ENCODE data around the gene OR6K2.
"Not testable (repeated sequence)": the region's sequence is repeated elsewhere in the genome, so short reads cannot be mapped to it uniquely, and the experiment has no call there.

OR6K2 gene

GRCh38 chr1:158700552-158700951, at the start of gene OR6K2:
Gene OR6K2 (minus strand): TSS chr1:158700652. CDS start chr1:158700652, 0 bp downstream.
- DNase-seq = no peak

GRCh38 chr1:158735848-158736247, 35.4 kb upstream of the OR6K2 start:
- DNase-seq = no peak

GRCh38 chr1:158732524-158732923, 32.1 kb upstream of the OR6K2 start:
- no peak for DNase-seq

GRCh38 chr1:158731707-158732106, 31.3 kb upstream of the OR6K2 start:
- DNase-seq = no peak

- DNase-seq = no peak
These were observed 30.0 kb upstream of the OR6K2 start for GRCh38 chr1:158730453-158730852.

- DNase-seq = no peak
These were observed 28.2 kb upstream of the OR6K2 start for GRCh38 chr1:158728510-158729225.

GRCh38 chr1:158724442-158724841, 24.0 kb upstream of the OR6K2 start:
- no peak for DNase-seq

- no peak for DNase-seq
These were observed 20.2 kb upstream of the OR6K2 start, which contains the start of gene OR6K3 for GRCh38 chr1:158720620-158721019. Gene OR6K3 (minus strand): TSS chr1:158720720. CDS start chr1:158718115, 2,605 bp downstream.

- DNase-seq = no peak
These were observed 19.2 kb upstream of the OR6K2 start for GRCh38 chr1:158719664-158720063.

- DNase-seq = no peak
These were observed 16.9 kb upstream of the OR6K2 start for GRCh38 chr1:158717344-158717743.

GRCh38 chr1:158716335-158716734, 15.9 kb upstream of the OR6K2 start:
- no peak for DNase-seq

- no peak for DNase-seq
These were observed 14.3 kb upstream of the OR6K2 start for GRCh38 chr1:158714754-158715153.

GRCh38 chr1:158711098-158711497, 10.6 kb upstream of the OR6K2 start:
- no peak for DNase-seq

GRCh38 chr1:158706096-158706495, 5.6 kb upstream of the OR6K2 start:
- no peak for DNase-seq

GRCh38 chr1:158694596-158694995, 5.9 kb downstream of the OR6K2 start:
- no peak for DNase-seq

- DNase-seq = no peak
These were observed 8.1 kb downstream of the OR6K2 start for GRCh38 chr1:158692356-158692755.

GRCh38 chr1:158691907-158692306, 8.5 kb downstream of the OR6K2 start:
- DNase-seq = no peak

GRCh38 chr1:158691149-158691548, 9.3 kb downstream of the OR6K2 start:
- DNase-seq = not testable (repeated sequence)

- no peak for DNase-seq
These were observed 10.6 kb downstream of the OR6K2 start for GRCh38 chr1:158689875-158690274.

- DNase-seq = no peak
These were observed 11.3 kb downstream of the OR6K2 start for GRCh38 chr1:158689110-158689509.

GRCh38 chr1:158688343-158688742, 12.1 kb downstream of the OR6K2 start:
- not testable (repeated sequence) for DNase-seq

- DNase-seq = no peak
These were observed 13.4 kb downstream of the OR6K2 start for GRCh38 chr1:158687037-158687436.

- no peak for DNase-seq
These were observed 14.1 kb downstream of the OR6K2 start, which contains the start of gene SPTA1 for GRCh38 chr1:158686111-158687009. Gene SPTA1 (minus strand): TSS chr1:158686715. CDS start chr1:158686517, 198 bp downstream.

GRCh38 chr1:158685085-158685484, 15.4 kb downstream of the OR6K2 start:
- no peak for DNase-seq

Data from NCI-H345 (cell line).